OCI-LY3 (cell line): ENCODE data around the gene BSPRY.

Source experiments
- CTCF ChIP-seq: fragments of 200-600, 300-600 bp; sonication (generic); IDR thresholded peaks from 2 replicates; pipeline ENCODE4 v1.5.1; 2014; ENCODE audit warnings: antibody characterized with exemption, low read length, low read depth
- EZH2phosphoT487 ChIP-seq: fragments of 200-600 bp; shearing (Covaris generic); IDR thresholded peaks from 2 replicates; pipeline ENCODE4 v1.6.1; 2018; ENCODE audit warnings: antibody characterized with exemption, mixed run types, low read depth

- no peak for TF ChIP-seq CTCF
- TF ChIP-seq EZH2phosphoT487, result no peak
Measured at GRCh38 chr9:113391917-113392316, 42.6 kb downstream of the BSPRY start.
